ENCODE measurements around the gene KLK3.

GRCh38 chr19:50817941-50818858, 36.5 kb upstream of the KLK3 start:
- TF ChIP-seq POLR2A (IDR thresholded peaks at IDR 0.05) = no peak
- TF ChIP-seq CTCF (IDR thresholded peaks at IDR 0.05) = no peak

Measured in heart left ventricle (tissue), 13 donors.